Fibroblast of lung (primary cell): Measurements from ENCODE around the gene SMIM17. TPM values are rescaled to one million over a fixed set of nuclear protein-coding genes. Genes with fewer than 3 reads are reported as not detected.

ENCODE experiments used
- DNase-seq, 2 donors: peaks; one replicate each; pipeline versions ENCODE4 v3.0.0 to v3.0.0-alpha.2; 2010; ENCODE audit warnings: low read depth in 2 of 2
- H2AFZ ChIP-seq: 2 replicates; pipeline ENCODE4 v1.5.1; 2012; ENCODE audit warnings: low read length, control low read depth, inconsistent platforms
- H3K27ac ChIP-seq: 2 replicates; pipeline ENCODE4 v1.5.1; 2011; ENCODE audit warnings: low read length, control low read depth; ENCODE audit not compliant: insufficient read depth
- H3K27me3 ChIP-seq: 2 replicates; pipeline ENCODE4 v1.5.1; 2011; ENCODE audit warnings: mild to moderate bottlenecking, low read length; ENCODE audit not compliant: control insufficient read depth, insufficient read depth
- H3K36me3 ChIP-seq: 2 replicates; pipeline ENCODE4 v1.5.1; 2011; ENCODE audit warnings: low read length; ENCODE audit not compliant: control insufficient read depth, insufficient read depth
- H3K4me1 ChIP-seq: 2 replicates; pipeline ENCODE4 v1.5.1; 2011; ENCODE audit warnings: low read length; ENCODE audit not compliant: control insufficient read depth, insufficient read depth; ENCODE audit errors: extremely low read depth
- H3K4me2 ChIP-seq: 2 replicates; pipeline ENCODE4 v1.5.1; 2011; ENCODE audit warnings: low read length, control low read depth; ENCODE audit not compliant: insufficient read depth; ENCODE audit errors: extremely low read depth
- H3K4me3 ChIP-seq, 4 experiments: fragments of 200-600 bp in 1 of 4; sonication (generic) in 1 of 4; replicated peaks in 1 of 4; 2 replicates each; pipeline ENCODE4 v1.5.1; 2011 to 2016; ENCODE audit warnings: low read length in 4 of 4, low read depth in 3 of 4, mild to moderate bottlenecking in 3 of 4, control low read depth in 2 of 4, inconsistent platforms in 1 of 4, mixed read lengths in 1 of 4; ENCODE audit not compliant: insufficient read depth in 1 of 4; ENCODE audit errors: control extremely low read depth in 1 of 4
- H3K79me2 ChIP-seq: 2 replicates; pipeline ENCODE4 v1.5.1; 2012; ENCODE audit warnings: mild to moderate bottlenecking, low read length, inconsistent platforms; ENCODE audit not compliant: control insufficient read depth, insufficient read depth
- H3K9ac ChIP-seq: 2 replicates; pipeline ENCODE4 v1.5.1; 2011; ENCODE audit warnings: mild to moderate bottlenecking, low read length, control low read depth; ENCODE audit not compliant: insufficient read depth
- H3K9me3 ChIP-seq: 2 replicates; pipeline ENCODE4 v1.5.1; 2012; ENCODE audit warnings: low read depth, low read length; ENCODE audit not compliant: control insufficient read depth, insufficient read depth
- H4K20me1 ChIP-seq: 2 replicates; pipeline ENCODE4 v1.5.1; 2011; ENCODE audit warnings: low read length; ENCODE audit not compliant: control insufficient read depth, insufficient read depth; ENCODE audit errors: extremely low read depth
- CTCF ChIP-seq, 2 donors: IDR thresholded peaks in 1 of 2; conservative IDR thresholded peaks in 1 of 2; 1 replicate in 1 of 2; 2 replicates in 1 of 2; pipeline ENCODE4 v1.5.1; 2011 to 2012; ENCODE audit warnings: low read length in 2 of 2, control low read depth in 1 of 2, inconsistent platforms in 1 of 2, low read depth in 1 of 2, mild to moderate bottlenecking in 1 of 2
- EZH2 ChIP-seq: IDR thresholded peaks from 2 replicates; pipeline ENCODE4 v1.5.1; 2012; ENCODE audit warnings: low read length, control low read depth, mild to moderate bottlenecking; ENCODE audit errors: missing control alignments
- polyA plus RNA-seq, 2 donors: library from polyadenylated mRNA; depleted of rRNA in 1 of 2; stranded (reverse) in 1 of 2; unstranded in 1 of 2; fragments of >200 nt; gene quantifications; 2 replicates each; pipeline ENCODE4 v1.2.1, GENCODE V29; 2011 to 2012; ENCODE audit warnings: missing spikeins in 1 of 2
- total RNA-seq: library from RNA; depleted of rRNA; stranded (reverse); fragments of >200 nt; gene quantifications from 2 replicates; pipeline ENCODE4 v1.2.1, GENCODE V29; 2014

Gene SMIM17
- total and polyA plus RNA-seq, 2 donors (not counting 1 experiment from before 2014, with no cell fraction given): 0.33 to 0.43 TPM

- Histone ChIP-seq H3K9me3 (no peaks in the 10 kb centered on the region), H3K79me2 (no peaks in the 10 kb centered on the region)
- TF ChIP-seq CTCF (conservative IDR thresholded peaks at IDR 0.05 in 1 of 2, IDR thresholded peaks at IDR 0.05 in 1 of 2; ENCODE audit: low read depth in 1 of 2, low read length in 2 of 2): no peak
- no peak for TF ChIP-seq EZH2
These were observed 31.7 kb upstream of the SMIM17 start for GRCh38 chr19:56611288-56611687.

DNA sequence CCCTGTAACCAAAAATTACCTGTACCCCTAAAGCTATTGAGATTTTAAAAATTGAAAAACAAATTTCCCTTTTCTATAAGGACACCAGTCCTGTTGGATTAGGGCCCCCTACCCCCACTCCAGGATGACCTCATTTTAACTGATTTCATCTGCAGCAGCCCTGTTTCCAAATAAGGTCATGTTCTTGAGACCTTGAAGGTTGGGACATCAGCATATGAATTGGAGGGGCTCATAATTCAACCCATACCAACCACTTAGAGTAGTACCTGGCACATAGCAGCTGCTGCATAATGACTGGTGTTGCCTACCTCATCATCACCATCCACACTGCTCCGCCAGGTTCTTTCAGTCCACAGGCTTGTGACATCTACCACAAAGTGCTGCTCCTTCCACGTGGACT is 30.2 kb upstream of the SMIM17 start:
- no peak overlapping the region for H3K27ac ChIP-seq
- no peak overlapping the region for H3K4me2 ChIP-seq
- no peaks in the 10 kb centered on the region for H3K36me3 ChIP-seq
- no peak overlapping the region for H3K9ac ChIP-seq
- H3K9me3 ChIP-seq: no peaks in the 10 kb centered on the region
- DNase-seq: no peak
- no peaks in the 10 kb centered on the region for H3K79me2 ChIP-seq
- no peaks in the 10 kb centered on the region for H3K4me1 ChIP-seq
- no peaks in the 10 kb centered on the region for H3K27me3 ChIP-seq
- H4K20me1 ChIP-seq: no peaks in the 10 kb centered on the region
- no peak overlapping the region for H3K4me3 ChIP-seq
- no peak overlapping the region for H2AFZ ChIP-seq
- TF ChIP-seq EZH2 (no peak), CTCF (conservative IDR thresholded peaks at IDR 0.05 in 1 of 2, IDR thresholded peaks at IDR 0.05 in 1 of 2; ENCODE audit: low read depth in 1 of 2, low read length in 2 of 2) (no peak)

More at GRCh38 chr19:56611288-56611687, 31.7 kb upstream of the SMIM17 start:
- Histone ChIP-seq H3K9ac (no peak overlapping the region), H4K20me1 (no peaks in the 10 kb centered on the region), H3K36me3 (no peaks in the 10 kb centered on the region), H3K4me3 (no peak overlapping the region), H3K27ac (no peak overlapping the region), H3K4me2 (no peak overlapping the region), H3K27me3 (no peaks in the 10 kb centered on the region), H3K4me1 (no peaks in the 10 kb centered on the region), H2AFZ (no peak overlapping the region)
- no peak for DNase-seq

GRCh38 chr19:56613639-56614038 is 29.3 kb upstream of the SMIM17 start:
- Histone ChIP-seq H3K36me3 (no peaks in the 10 kb centered on the region), H3K27me3 (no peaks in the 10 kb centered on the region), H2AFZ (no peak overlapping the region), H3K4me2 (no peak overlapping the region), H3K9me3 (no peaks in the 10 kb centered on the region), H3K4me3 (no peak overlapping the region), H3K4me1 (no peaks in the 10 kb centered on the region), H3K9ac (no peak overlapping the region), H3K79me2 (no peaks in the 10 kb centered on the region), H4K20me1 (no peaks in the 10 kb centered on the region), H3K27ac (no peak overlapping the region)
- no peak for DNase-seq
- TF ChIP-seq EZH2 (no peak), CTCF (conservative IDR thresholded peaks at IDR 0.05 in 1 of 2, IDR thresholded peaks at IDR 0.05 in 1 of 2; ENCODE audit: low read depth in 1 of 2, low read length in 2 of 2) (no peak)
